Panc1 (cell line): ENCODE results near the gene CIP2A. TPM values are rescaled to one million over a fixed set of nuclear protein-coding genes. Genes with fewer than 3 reads are reported as not detected.

Experiments used
- ATAC-seq: fragments of 200-7000 bp; cut with Tn5 transposase; 2 replicates; pipeline ENCODE4 v1.9.1; 2020; ENCODE audit warnings: mild to moderate bottlenecking, moderate library complexity
- BruUV-seq: library from RNA; stranded (reverse); fragments of 400-500 nt; replicated peaks from 2 replicates; lab custom pipeline; 2021; lab: Mats Ljungman, UMichigan
- CTCF ChIA-PET: fragments of 300-600 bp; sonication (Branson Sonifier 250); formaldehyde crosslinking; loops from one replicate; lab custom pipeline; 2022; ENCODE audit warnings: antibody characterized with exemption; lab: Charles Lee
- POLR2A ChIA-PET: fragments of 300-600 bp; sonication (Branson Sonifier 250); formaldehyde crosslinking; loops from one replicate; lab custom pipeline; 2022; ENCODE audit warnings: antibody characterized with exemption; lab: Charles Lee
- DNase-seq: peaks from one replicate; pipeline ENCODE4 v3.0.0-alpha.2; 2010; ENCODE audit warnings: low read depth, low spot score
- H3K27ac ChIP-seq: 2 replicates; pipeline ENCODE4 v1.5.1; 2011; ENCODE audit warnings: mild to moderate bottlenecking, low read length, inconsistent platforms
- H3K27me3 ChIP-seq: fragments of 200-500 bp; sonication (Bioruptor generic); 2 replicates; pipeline ENCODE4 v1.6.0; 2014; ENCODE audit warnings: low read length, inconsistent platforms; ENCODE audit not compliant: control insufficient read depth, insufficient read depth
- H3K36me3 ChIP-seq: fragments of 200-500 bp; sonication (Bioruptor generic); 2 replicates; pipeline ENCODE4 v1.5.1; 2014; ENCODE audit warnings: inconsistent platforms, mild to moderate bottlenecking, low read length, moderate library complexity; ENCODE audit not compliant: control insufficient read depth, insufficient read depth
- H3K4me1 ChIP-seq: 2 replicates; pipeline ENCODE4 v1.5.1; 2011; ENCODE audit warnings: inconsistent platforms, mild to moderate bottlenecking, low read length, moderate library complexity; ENCODE audit not compliant: control insufficient read depth, insufficient read depth
- H3K4me3 ChIP-seq, 2 experiments: 2 replicates each; pipeline ENCODE4 v1.5.1; 2011 to 2012; ENCODE audit warnings: low read depth in 2 of 2, low read length in 2 of 2, mild to moderate bottlenecking in 2 of 2, inconsistent platforms in 1 of 2, moderate library complexity in 1 of 2
- H3K9me3 ChIP-seq: fragments of 200-500 bp; sonication (Bioruptor generic); 2 replicates; pipeline ENCODE4 v1.5.1; 2014; ENCODE audit warnings: low read depth, mild to moderate bottlenecking, inconsistent platforms, low read length, moderate library complexity; ENCODE audit not compliant: control insufficient read depth, insufficient read depth
- POLR2AphosphoS5 ChIP-seq: IDR thresholded peaks from 2 replicates; pipeline ENCODE4 v1.6.1; 2012; ENCODE audit warnings: mild to moderate bottlenecking, low read depth, low read length, moderate library complexity
- SIN3A ChIP-seq: IDR thresholded peaks from 2 replicates; pipeline ENCODE4 v1.6.1; 2012; ENCODE audit warnings: low read depth, mild to moderate bottlenecking, low read length, moderate library complexity, borderline replicate concordance; ENCODE audit not compliant: insufficient read depth
- TCF7L2 ChIP-seq: IDR thresholded peaks from 2 replicates; pipeline ENCODE4 v1.6.1; 2011; ENCODE audit warnings: mild to moderate bottlenecking, low read depth, low read length, inconsistent platforms
- in situ Hi-C: cut with HindIII; loops from 2 replicates; pipeline ENCODE4 v1.10.0; 2016; ENCODE audit warnings: low sequenced_read_pairs, low pct_unique_long_range_greater_than_20kb
- intact Hi-C: fragments of 100-400 bp; cut with micrococcal nuclease; formaldehyde crosslinking; loops from one replicate; pipeline ENCODE4 v1.10.0; 2022; ENCODE audit not compliant: unreplicated experiment
- total RNA-seq: library from RNA; stranded (reverse); gene quantifications from one replicate; pipeline ENCODE4 v1.2.1, GENCODE V29; 2021; ENCODE audit not compliant: unreplicated experiment
- TF ChIP-seq, protein P1 (sequence below), 2 experiments: IDR thresholded peaks; 2 replicates each; pipeline ENCODE4 v1.6.1; 2011 to 2012; ENCODE audit warnings: low read depth in 2 of 2, control low read depth in 1 of 2, low read length in 1 of 2, mild to moderate bottlenecking in 1 of 2, moderate library complexity in 1 of 2; ENCODE audit not compliant: insufficient read depth in 1 of 2
- TF ChIP-seq, protein P2 (sequence below): fragments of 450-650 bp; IDR thresholded peaks from 2 replicates; pipeline ENCODE4 v1.5.1; 2017; ENCODE audit warnings: mild to moderate bottlenecking

The CIP2A gene
- total RNA-seq, 1 experiment from 2014 or later = 52.0 TPM

DNA sequence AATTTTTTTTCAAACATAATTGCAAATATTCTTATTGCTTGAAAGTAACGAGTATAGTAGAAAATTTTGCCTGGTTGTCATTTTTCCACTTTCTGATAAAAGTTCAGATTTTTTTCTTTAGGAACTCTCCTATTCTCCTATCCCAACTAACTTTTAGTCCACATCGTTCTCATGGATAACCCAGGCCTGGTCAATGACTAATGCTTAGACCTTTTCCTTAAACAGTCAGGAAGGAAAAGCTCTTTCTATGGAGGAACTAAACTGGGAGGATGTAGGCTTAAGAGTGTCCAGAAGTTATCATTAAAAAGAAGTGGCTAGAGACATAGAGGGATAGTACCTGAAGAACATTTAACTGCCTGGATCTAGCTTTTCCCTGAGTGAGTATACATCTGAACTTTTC lies 26.7 kb downstream of the CIP2A start:
- CTCF ChIA-PET = no interaction called here
- POLR2A ChIA-PET = no interaction called here
- peaks cover 5% of the 10 kb centered on the region; the same call in 1 of the 2 replicates for H3K4me1 ChIP-seq
- no peaks in the 10 kb centered on the region for H3K9me3 ChIP-seq
- ATAC-seq (no peak), DNase-seq (no peak)
- TF ChIP-seq TCF7L2 = no peak
- no peak for TF ChIP-seq SIN3A
- TF ChIP-seq, protein P1, sequence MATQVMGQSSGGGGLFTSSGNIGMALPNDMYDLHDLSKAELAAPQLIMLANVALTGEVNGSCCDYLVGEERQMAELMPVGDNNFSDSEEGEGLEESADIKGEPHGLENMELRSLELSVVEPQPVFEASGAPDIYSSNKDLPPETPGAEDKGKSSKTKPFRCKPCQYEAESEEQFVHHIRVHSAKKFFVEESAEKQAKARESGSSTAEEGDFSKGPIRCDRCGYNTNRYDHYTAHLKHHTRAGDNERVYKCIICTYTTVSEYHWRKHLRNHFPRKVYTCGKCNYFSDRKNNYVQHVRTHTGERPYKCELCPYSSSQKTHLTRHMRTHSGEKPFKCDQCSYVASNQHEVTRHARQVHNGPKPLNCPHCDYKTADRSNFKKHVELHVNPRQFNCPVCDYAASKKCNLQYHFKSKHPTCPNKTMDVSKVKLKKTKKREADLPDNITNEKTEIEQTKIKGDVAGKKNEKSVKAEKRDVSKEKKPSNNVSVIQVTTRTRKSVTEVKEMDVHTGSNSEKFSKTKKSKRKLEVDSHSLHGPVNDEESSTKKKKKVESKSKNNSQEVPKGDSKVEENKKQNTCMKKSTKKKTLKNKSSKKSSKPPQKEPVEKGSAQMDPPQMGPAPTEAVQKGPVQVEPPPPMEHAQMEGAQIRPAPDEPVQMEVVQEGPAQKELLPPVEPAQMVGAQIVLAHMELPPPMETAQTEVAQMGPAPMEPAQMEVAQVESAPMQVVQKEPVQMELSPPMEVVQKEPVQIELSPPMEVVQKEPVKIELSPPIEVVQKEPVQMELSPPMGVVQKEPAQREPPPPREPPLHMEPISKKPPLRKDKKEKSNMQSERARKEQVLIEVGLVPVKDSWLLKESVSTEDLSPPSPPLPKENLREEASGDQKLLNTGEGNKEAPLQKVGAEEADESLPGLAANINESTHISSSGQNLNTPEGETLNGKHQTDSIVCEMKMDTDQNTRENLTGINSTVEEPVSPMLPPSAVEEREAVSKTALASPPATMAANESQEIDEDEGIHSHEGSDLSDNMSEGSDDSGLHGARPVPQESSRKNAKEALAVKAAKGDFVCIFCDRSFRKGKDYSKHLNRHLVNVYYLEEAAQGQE (IDR thresholded peaks at IDR 0.05; ENCODE audit: insufficient read depth in 1 of 2, low read depth in 2 of 2, low read length in 1 of 2) = no peak
- TF ChIP-seq, protein P2, sequence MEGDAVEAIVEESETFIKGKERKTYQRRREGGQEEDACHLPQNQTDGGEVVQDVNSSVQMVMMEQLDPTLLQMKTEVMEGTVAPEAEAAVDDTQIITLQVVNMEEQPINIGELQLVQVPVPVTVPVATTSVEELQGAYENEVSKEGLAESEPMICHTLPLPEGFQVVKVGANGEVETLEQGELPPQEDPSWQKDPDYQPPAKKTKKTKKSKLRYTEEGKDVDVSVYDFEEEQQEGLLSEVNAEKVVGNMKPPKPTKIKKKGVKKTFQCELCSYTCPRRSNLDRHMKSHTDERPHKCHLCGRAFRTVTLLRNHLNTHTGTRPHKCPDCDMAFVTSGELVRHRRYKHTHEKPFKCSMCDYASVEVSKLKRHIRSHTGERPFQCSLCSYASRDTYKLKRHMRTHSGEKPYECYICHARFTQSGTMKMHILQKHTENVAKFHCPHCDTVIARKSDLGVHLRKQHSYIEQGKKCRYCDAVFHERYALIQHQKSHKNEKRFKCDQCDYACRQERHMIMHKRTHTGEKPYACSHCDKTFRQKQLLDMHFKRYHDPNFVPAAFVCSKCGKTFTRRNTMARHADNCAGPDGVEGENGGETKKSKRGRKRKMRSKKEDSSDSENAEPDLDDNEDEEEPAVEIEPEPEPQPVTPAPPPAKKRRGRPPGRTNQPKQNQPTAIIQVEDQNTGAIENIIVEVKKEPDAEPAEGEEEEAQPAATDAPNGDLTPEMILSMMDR = no peak
- TF ChIP-seq POLR2AphosphoS5 = no peak
- in situ Hi-C loops = no loop called here
- H3K4me3 ChIP-seq = no peak overlapping the region
- no TSS peak for BruUV-seq
- H3K27me3 ChIP-seq = no peaks in the 10 kb centered on the region
- H3K36me3 ChIP-seq = peaks cover 54% of the 10 kb centered on the region
- intact Hi-C loops = no loop called here
- no peak overlapping the region for H3K27ac ChIP-seq

DNA sequence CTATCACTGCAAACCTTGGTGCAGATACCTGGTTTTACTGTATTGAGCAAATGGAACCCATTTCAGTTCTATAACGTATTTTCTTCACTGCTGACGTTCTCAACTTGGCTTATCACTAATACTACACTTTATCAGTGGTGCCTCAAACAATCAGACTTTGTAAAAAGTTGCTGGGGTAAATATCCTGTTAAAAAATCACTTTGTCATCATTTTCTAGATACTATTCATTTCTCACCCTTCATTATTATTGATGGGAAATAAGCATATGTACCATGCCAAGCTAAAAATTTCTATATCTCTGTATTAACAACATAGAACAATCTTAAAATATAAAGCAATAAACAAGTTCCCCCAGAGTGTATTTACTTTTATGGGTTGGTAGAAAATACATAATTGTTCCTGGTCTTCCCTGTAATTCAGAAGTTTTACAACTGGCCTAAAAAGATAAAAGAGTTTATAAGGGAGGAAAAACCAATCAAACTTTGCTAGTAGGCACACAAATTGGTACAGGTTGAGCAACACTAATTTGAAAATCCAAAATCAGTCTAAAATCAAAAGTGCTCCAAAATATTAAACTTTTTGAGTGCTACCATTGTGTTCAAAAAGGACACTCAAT lies 33.2 kb downstream of the CIP2A start:
- TF ChIP-seq TCF7L2 = no peak
- TF ChIP-seq, protein P1 (IDR thresholded peaks at IDR 0.05; ENCODE audit: insufficient read depth in 1 of 2, low read depth in 2 of 2, low read length in 1 of 2) = no peak
- TF ChIP-seq, protein P2 = no peak
- TF ChIP-seq POLR2AphosphoS5 = no peak
- TF ChIP-seq SIN3A = no peak
- ChIA-PET CTCF (no interaction called here), POLR2A (no interaction called here)

More for the DNA sequence above, 33.2 kb downstream of the CIP2A start:
- intact Hi-C loops (no loop called here), in situ Hi-C loops (no loop called here)
- no peak for DNase-seq
- Histone ChIP-seq H3K27ac (no peak overlapping the region), H3K4me1 (peaks cover 3% of the 10 kb centered on the region), H3K27me3 (no peaks in the 10 kb centered on the region), H3K36me3 (peaks cover 68% of the 10 kb centered on the region), H3K4me3 (no peak overlapping the region), H3K9me3 (no peaks in the 10 kb centered on the region)
- ATAC-seq = no peak
- no TSS peak for BruUV-seq
